Fibroblast of mammary gland (primary cell): Measurements from ENCODE around the gene MCF2L.

ENCODE experiments used
- DNase-seq: peaks from one replicate; pipeline ENCODE4 v3.0.0-alpha.2; 2010; ENCODE audit warnings: low read depth
- H3K4me3 ChIP-seq: 2 replicates; pipeline ENCODE4 v1.5.1; 2011; ENCODE audit warnings: low read depth, mild to moderate bottlenecking, low read length, moderate library complexity; ENCODE audit not compliant: control insufficient read depth
- CTCF ChIP-seq: conservative IDR thresholded peaks from 2 replicates; pipeline ENCODE4 v1.5.1; 2011; ENCODE audit warnings: low read depth, low read length, inconsistent platforms; ENCODE audit not compliant: control insufficient read depth, insufficient read depth

Gene MCF2L

GRCh38 chr13:112963641-112964040 lies 5.4 kb upstream of the MCF2L start:
- no peak for TF ChIP-seq CTCF
- DNase-seq: no peak
- no peak overlapping the region for H3K4me3 ChIP-seq

- no peak for TF ChIP-seq CTCF
- H3K4me3 ChIP-seq: no peak overlapping the region
- DNase-seq: no peak
Observed at GRCh38 chr13:112964971-112965492, 4.0 kb upstream of the MCF2L start.

- no peak overlapping the region for H3K4me3 ChIP-seq
- no peak for DNase-seq
- TF ChIP-seq CTCF: no peak
Observed at GRCh38 chr13:112965573-112966115, 3.4 kb upstream of the MCF2L start.

GRCh38 chr13:112966776-112967175 lies 2.2 kb upstream of the MCF2L start:
- TF ChIP-seq CTCF: no peak
- DNase-seq: no peak
- no peak overlapping the region for H3K4me3 ChIP-seq

- no peak for TF ChIP-seq CTCF
- no peak for DNase-seq
- no peak overlapping the region for H3K4me3 ChIP-seq
Observed at GRCh38 chr13:112967686-112968379, 1.2 kb upstream of the MCF2L start.

GRCh38 chr13:112968380-112968909 lies 569 bp upstream of the MCF2L start:
- no peak for TF ChIP-seq CTCF
- H3K4me3 ChIP-seq: no peak overlapping the region
- no peak for DNase-seq
